ENCODE results near the gene SEC61G. TPM values are rescaled to one million over a fixed set of nuclear protein-coding genes. Genes with fewer than 3 reads are reported as not detected.

Gene SEC61G
- 100 to 1,000 TPM; 116 to 161 TPM for total RNA-seq
- polyA plus RNA-seq (ENCODE audit: insufficient read length in 6 of 6): 100 to 1,000 TPM; 143 to 180 (median 171) TPM
- long read RNA-seq, donor 1, transcript SEC61G-201 (4 exons, 462 nt): major isoform, 171 of 243 reads
- long read RNA-seq, donor 1, transcript SEC61G-202 (4 exons, 459 nt): minor isoform, 20 of 243 reads
- long read RNA-seq, donor 1, partial matches to known transcripts: 40 of 243 reads
- long read RNA-seq, donor 1, other reads (novel, unspliced or antisense): 8 of 243 reads
- long read RNA-seq, donor 2, transcript SEC61G-207 (3 exons, 661 nt): minor isoform, 5 of 147 reads
- long read RNA-seq, donor 2, transcript SEC61G-201 (4 exons, 462 nt): major isoform, 105 of 147 reads
- long read RNA-seq, donor 2, transcript SEC61G-202 (4 exons, 459 nt): minor isoform, 18 of 147 reads
- long read RNA-seq, donor 2, partial matches to known transcripts: 16 of 147 reads
- long read RNA-seq, donor 2, other reads (novel, unspliced or antisense): 0 of 147 reads
- long read RNA-seq, donor 3, transcript SEC61G-202 (4 exons, 459 nt): minor isoform, 10 of 103 reads
- long read RNA-seq, donor 3, transcript SEC61G-201 (4 exons, 462 nt): major isoform, 80 of 103 reads
- long read RNA-seq, donor 3, partial matches to known transcripts: 12 of 103 reads
- long read RNA-seq, donor 3, other reads (novel, unspliced or antisense): 0 of 103 reads
- long read RNA-seq, donor 4, transcript SEC61G-201 (4 exons, 462 nt): major isoform, 103 of 121 reads
- long read RNA-seq, donor 4, transcript SEC61G-202 (4 exons, 459 nt): minor isoform, 9 of 121 reads
- long read RNA-seq, donor 4, partial matches to known transcripts: 2 of 121 reads
- long read RNA-seq, donor 4, other reads (novel, unspliced or antisense): 6 of 121 reads
- long read RNA-seq, donor 5, transcript SEC61G-202 (4 exons, 459 nt): minor isoform, 14 of 173 reads
- long read RNA-seq, donor 5, transcript SEC61G-201 (4 exons, 462 nt): major isoform, 132 of 173 reads
- long read RNA-seq, donor 5, partial matches to known transcripts: 25 of 173 reads
- long read RNA-seq, donor 5, other reads (novel, unspliced or antisense): 0 of 173 reads
- long read RNA-seq, donor 6, transcript SEC61G-202 (4 exons, 459 nt): minor isoform, 9 of 135 reads
- long read RNA-seq, donor 6, transcript SEC61G-201 (4 exons, 462 nt): major isoform, 104 of 135 reads
- long read RNA-seq, donor 6, partial matches to known transcripts: 19 of 135 reads
- long read RNA-seq, donor 6, other reads (novel, unspliced or antisense): 0 of 135 reads
- long read RNA-seq, donor 7, transcript SEC61G-201 (4 exons, 462 nt): major isoform, 37 of 48 reads
- long read RNA-seq, donor 7, partial matches to known transcripts: 7 of 48 reads
- long read RNA-seq, donor 7, other reads (novel, unspliced or antisense): 0 of 48 reads
- long read RNA-seq, donor 8, transcript SEC61G-201 (4 exons, 462 nt): major isoform, 54 of 61 reads
- long read RNA-seq, donor 8, transcript SEC61G-202 (4 exons, 459 nt): minor isoform, 6 of 61 reads
- long read RNA-seq, donor 8, partial matches to known transcripts: 0 of 61 reads
- long read RNA-seq, donor 8, other reads (novel, unspliced or antisense): 0 of 61 reads
- long read RNA-seq, donor 9, partial matches to known transcripts: 0 of 1 reads
- long read RNA-seq, donor 9, other reads (novel, unspliced or antisense): 0 of 1 reads
- long read RNA-seq, donor 10, transcript SEC61G-201 (4 exons, 462 nt): major isoform, 59 of 79 reads
- long read RNA-seq, donor 10, transcript SEC61G-202 (4 exons, 459 nt): minor isoform, 6 of 79 reads
- long read RNA-seq, donor 10, partial matches to known transcripts: 5 of 79 reads
- long read RNA-seq, donor 10, other reads (novel, unspliced or antisense): 7 of 79 reads
- long read RNA-seq, donor 11, transcript SEC61G-201 (4 exons, 462 nt): major isoform, 81 of 105 reads
- long read RNA-seq, donor 11, transcript SEC61G-202 (4 exons, 459 nt): minor isoform, 9 of 105 reads
- long read RNA-seq, donor 11, partial matches to known transcripts: 14 of 105 reads
- long read RNA-seq, donor 11, other reads (novel, unspliced or antisense): 0 of 105 reads
- long read RNA-seq, donor 12, transcript SEC61G-201 (4 exons, 462 nt): major isoform, 61 of 64 reads
- long read RNA-seq, donor 12, partial matches to known transcripts: 0 of 64 reads
- long read RNA-seq, donor 12, other reads (novel, unspliced or antisense): 0 of 64 reads

GRCh38 chr7:54758702-54759592, at the start of gene SEC61G:
TSS of gene SEC61G (minus strand) at chr7:54759211. CDS start at chr7:54757588, 1,623 bp downstream.
- TF ChIP-seq CTCF (IDR thresholded peaks at IDR 0.05): no peak
- H3K27me3 ChIP-seq: no peaks in the 10 kb centered on the region
- H3K4me1 ChIP-seq: peaks cover 8 to 41% of the 10 kb centered on the region in 2 donors
- no peaks in the 10 kb centered on the region for H3K9me3 ChIP-seq
- H3K4me3 ChIP-seq: peak within 1 kb of the TSS; percentile 93 to 98
- peaks cover 0 to 13% of the 10 kb centered on the region in 2 donors for H3K36me3 ChIP-seq
- peak; percentile 98 for ATAC-seq
- DNase-seq: peak; percentile 96 to 99 (median 98)
- intact Hi-C loops (cut with DNase I): no loop called here
- peak within 1 kb of the TSS; percentile 89 to 90 for H3K27ac ChIP-seq

GRCh38 chr7:54802841-54803240, 43.8 kb upstream of the SEC61G start:
- ATAC-seq (no peak), DNase-seq (no peak)
- intact Hi-C loops (cut with DNase I): no loop called here
- Histone ChIP-seq H3K4me3 (no peak overlapping the region), H3K36me3 (no peaks in the 10 kb centered on the region), H3K9me3 (no peaks in the 10 kb centered on the region), H3K4me1 (no peaks in the 10 kb centered on the region), H3K27me3 (no peaks in the 10 kb centered on the region), H3K27ac (no peak overlapping the region)
- TF ChIP-seq CTCF (IDR thresholded peaks at IDR 0.05): no peak

GRCh38 chr7:54802114-54802513, 43.1 kb upstream of the SEC61G start:
- ATAC-seq: no peak
- no peaks in the 10 kb centered on the region for H3K36me3 ChIP-seq
- intact Hi-C loops (cut with DNase I): no loop called here

More at GRCh38 chr7:54802114-54802513, 43.1 kb upstream of the SEC61G start:
- DNase-seq: no peak
- TF ChIP-seq CTCF (IDR thresholded peaks at IDR 0.05): no peak
- Histone ChIP-seq H3K9me3 (no peaks in the 10 kb centered on the region), H3K27me3 (no peaks in the 10 kb centered on the region), H3K4me1 (no peaks in the 10 kb centered on the region), H3K27ac (no peak overlapping the region), H3K4me3 (no peak overlapping the region)

Data from left lung (tissue), 14 donors.